ENCODE results near the gene YWHAH.

Gene YWHAH

GRCh38 chr22:31995807-31996206, 51.5 kb downstream of the YWHAH start:
- no peak overlapping the region for H3K27ac ChIP-seq
- no peak for TF ChIP-seq ZFX (IDR thresholded peaks at IDR 0.05; ENCODE audit: borderline replicate concordance)
- no peak for TF ChIP-seq CTCF (IDR thresholded peaks at IDR 0.05)

GRCh38 chr22:31998784-31999385, 54.5 kb downstream of the YWHAH start:
- TF ChIP-seq ZFX (IDR thresholded peaks at IDR 0.05; ENCODE audit: borderline replicate concordance) (no peak), CTCF (IDR thresholded peaks at IDR 0.05) (no peak)

GRCh38 chr22:32000181-32000580, 55.8 kb downstream of the YWHAH start:
- no peak overlapping the region for H3K27ac ChIP-seq
- TF ChIP-seq CTCF (IDR thresholded peaks at IDR 0.05) (no peak), ZFX (IDR thresholded peaks at IDR 0.05; ENCODE audit: borderline replicate concordance) (no peak)

More at GRCh38 chr22:31998784-31999385, 54.5 kb downstream of the YWHAH start:
- no peak overlapping the region for H3K27ac ChIP-seq

GRCh38 chr22:32005453-32005852, 61.1 kb downstream of the YWHAH start:
- H3K27ac ChIP-seq: no peak overlapping the region
- TF ChIP-seq CTCF (IDR thresholded peaks at IDR 0.05) (no peak), ZFX (IDR thresholded peaks at IDR 0.05; ENCODE audit: borderline replicate concordance) (no peak)
